DND-41 (cell line): ENCODE data around the gene FXYD4.

ENCODE experiments used
- ATAC-seq: fragments of 200-7000 bp; cut with Tn5 transposase; 3 replicates; pipeline ENCODE4 v1.9.1; 2021; ENCODE audit warnings: low read depth; ENCODE audit not compliant: insufficient read depth
- DNase-seq: peaks from one replicate; pipeline ENCODE4 v3.0.0-alpha.2; 2020
- H2AFZ ChIP-seq: 2 replicates; pipeline ENCODE4 v1.6.0; 2012; ENCODE audit warnings: low read depth, low read length
- H3K27ac ChIP-seq: 2 replicates; pipeline ENCODE4 v1.5.1; 2012; ENCODE audit warnings: low read length, inconsistent platforms
- H3K27me3 ChIP-seq: fragments of 200-600 bp; sonication (generic); 2 replicates; pipeline ENCODE4 v1.6.0; 2012; ENCODE audit warnings: low read length, mild to moderate bottlenecking, inconsistent platforms; ENCODE audit not compliant: insufficient read depth, poor library complexity
- H3K36me3 ChIP-seq: 2 replicates; pipeline ENCODE4 v1.5.1; 2012; ENCODE audit warnings: low read length, inconsistent platforms; ENCODE audit not compliant: insufficient read depth
- H3K4me1 ChIP-seq: 2 replicates; pipeline ENCODE4 v1.5.1; 2012; ENCODE audit warnings: mild to moderate bottlenecking, low read length; ENCODE audit not compliant: insufficient read depth
- H3K4me2 ChIP-seq: 2 replicates; pipeline ENCODE4 v1.6.0; 2012; ENCODE audit warnings: mild to moderate bottlenecking, moderate library complexity, low read length, inconsistent platforms; ENCODE audit not compliant: insufficient read depth
- H3K4me3 ChIP-seq, 2 experiments: fragments of 200-600 bp in 1 of 2; shearing (Covaris generic) in 1 of 2; 2 replicates each; pipeline ENCODE4 v1.5.1; 2012 to 2016; ENCODE audit warnings: inconsistent platforms in 2 of 2, low read length in 2 of 2, mild to moderate bottlenecking in 2 of 2, low read depth in 1 of 2, moderate library complexity in 1 of 2
- H3K79me2 ChIP-seq: 2 replicates; pipeline ENCODE4 v1.6.0; 2012; ENCODE audit warnings: low read length, inconsistent platforms; ENCODE audit not compliant: insufficient read depth
- H3K9ac ChIP-seq: 2 replicates; pipeline ENCODE4 v1.6.0; 2012; ENCODE audit warnings: low read depth, mild to moderate bottlenecking, inconsistent platforms, low read length, moderate library complexity
- H3K9me3 ChIP-seq: 2 replicates; pipeline ENCODE4 v1.5.1; 2012; ENCODE audit warnings: low read length, moderate library complexity, mild to moderate bottlenecking, inconsistent platforms; ENCODE audit not compliant: insufficient read depth, severe bottlenecking
- H4K20me1 ChIP-seq: 2 replicates; pipeline ENCODE4 v1.6.0; 2012; ENCODE audit warnings: low read length; ENCODE audit not compliant: insufficient read depth
- CTCF ChIP-seq: IDR thresholded peaks from 2 replicates; pipeline ENCODE4 v1.5.1; 2012; ENCODE audit warnings: borderline replicate concordance, low read length, moderate library complexity, mild to moderate bottlenecking; ENCODE audit not compliant: poor library complexity, severe bottlenecking; ENCODE audit errors: extremely low read depth
- EZH2 ChIP-seq: IDR thresholded peaks from 3 replicates; pipeline ENCODE4 v1.6.1; 2012; ENCODE audit warnings: borderline replicate concordance, low read depth, mild to moderate bottlenecking, moderate library complexity, low read length, inconsistent platforms; ENCODE audit not compliant: severe bottlenecking

FXYD4 gene

DNA sequence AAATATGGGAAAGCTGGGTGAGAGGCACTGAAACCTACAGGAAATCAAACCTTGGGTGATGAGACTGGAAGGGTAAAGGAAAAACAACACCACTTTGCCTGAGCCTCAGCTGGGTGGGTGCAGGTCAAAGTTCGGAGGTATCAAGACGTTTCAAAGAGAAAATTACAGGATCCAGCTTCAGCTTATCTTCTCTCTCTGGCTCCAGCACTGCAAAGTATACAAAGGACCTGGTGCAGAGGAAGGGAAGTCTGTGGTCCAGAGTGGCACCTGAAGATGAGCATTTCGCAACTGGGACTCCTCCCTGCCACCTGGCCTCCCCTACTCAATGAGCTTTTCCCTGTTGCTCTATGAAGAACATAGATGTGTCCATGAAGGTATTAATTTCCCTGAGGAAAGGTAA, 6.4 kb upstream of the FXYD4 start:
- DNase-seq (no peak), ATAC-seq (no peak)
- no peak overlapping the region for H3K9ac ChIP-seq
- H3K27me3 ChIP-seq, result no peaks in the 10 kb centered on the region
- H3K9me3 ChIP-seq, result no peaks in the 10 kb centered on the region
- TF ChIP-seq CTCF (no peak), EZH2 (no peak)
- H2AFZ ChIP-seq, result no peak overlapping the region
- no peak overlapping the region for H3K4me2 ChIP-seq
- H3K4me3 ChIP-seq, result no peak overlapping the region
- no peak overlapping the region for H3K27ac ChIP-seq
- H4K20me1 ChIP-seq, result no peaks in the 10 kb centered on the region
- no peaks in the 10 kb centered on the region for H3K36me3 ChIP-seq
- H3K4me1 ChIP-seq, result no peaks in the 10 kb centered on the region
- H3K79me2 ChIP-seq, result no peaks in the 10 kb centered on the region

DNA sequence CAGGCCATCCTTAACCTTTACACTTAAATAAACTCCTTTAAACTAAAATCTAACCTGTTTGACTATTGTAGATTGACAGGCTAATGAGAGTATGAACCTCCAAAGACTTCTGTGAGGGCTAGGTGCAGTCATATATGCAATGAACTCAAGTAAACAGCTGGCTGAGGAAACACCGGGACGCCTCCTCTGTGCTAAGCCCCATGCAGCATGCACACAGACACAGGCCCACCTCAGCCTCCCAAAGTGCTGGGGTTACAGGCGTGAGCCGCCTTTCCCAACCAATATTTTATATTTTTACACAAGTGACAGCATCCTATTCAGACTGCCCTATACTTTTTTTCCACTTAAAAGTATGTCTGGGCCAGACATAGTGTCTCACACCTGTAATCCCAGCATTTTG, 1.5 kb upstream of the FXYD4 start:
- ATAC-seq (no peak), DNase-seq (no peak)
- Histone ChIP-seq H3K36me3 (no peaks in the 10 kb centered on the region), H4K20me1 (no peaks in the 10 kb centered on the region), H3K9ac (no peak overlapping the region), H3K4me3 (no peak overlapping the region), H3K27me3 (no peaks in the 10 kb centered on the region), H3K9me3 (no peaks in the 10 kb centered on the region), H3K79me2 (no peaks in the 10 kb centered on the region), H3K27ac (no peak overlapping the region), H2AFZ (no peak overlapping the region), H3K4me1 (no peaks in the 10 kb centered on the region), H3K4me2 (no peak overlapping the region)
- TF ChIP-seq EZH2 (no peak), CTCF (no peak)

DNA sequence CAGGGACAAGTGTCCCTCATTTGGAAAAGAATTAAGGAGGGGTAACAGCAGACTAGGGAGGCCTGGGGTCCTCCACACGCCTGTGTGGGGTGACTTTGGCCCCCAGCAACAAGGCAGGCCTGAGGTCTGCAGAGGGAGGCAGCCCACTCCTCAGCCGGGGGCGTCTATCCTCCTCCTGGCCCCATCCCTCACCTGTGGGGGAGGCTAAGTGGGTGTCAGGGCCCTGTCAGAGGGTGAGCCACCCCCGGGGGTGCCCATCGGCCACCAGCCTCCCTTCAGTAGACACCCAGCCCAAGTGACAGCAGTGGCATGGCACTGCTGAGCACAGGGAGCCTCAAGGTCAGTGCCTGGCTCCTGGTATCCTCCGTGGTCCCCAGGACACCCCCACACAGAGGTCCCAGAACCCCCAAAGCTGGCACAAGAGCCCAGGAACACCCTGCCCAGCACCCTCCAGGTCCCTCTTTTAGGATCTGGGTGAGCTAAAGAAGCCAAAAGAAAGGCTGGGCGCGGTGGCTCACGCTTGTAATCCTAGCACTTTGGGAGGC, 693 bp upstream of the FXYD4 start:
- Histone ChIP-seq H3K27me3 (no peaks in the 10 kb centered on the region), H3K4me1 (no peaks in the 10 kb centered on the region), H3K79me2 (no peaks in the 10 kb centered on the region), H3K4me3 (no peak overlapping the region), H3K9me3 (no peaks in the 10 kb centered on the region), H3K27ac (no peak overlapping the region), H2AFZ (no peak overlapping the region), H4K20me1 (no peaks in the 10 kb centered on the region), H3K9ac (no peak overlapping the region), H3K4me2 (no peak overlapping the region), H3K36me3 (no peaks in the 10 kb centered on the region)
- ATAC-seq (no peak), DNase-seq (no peak)
- TF ChIP-seq CTCF, result no peak
- no peak for TF ChIP-seq EZH2
